Measurements from ENCODE around the gene OGDH. TPM values are rescaled to one million over a fixed set of nuclear protein-coding genes. Genes with fewer than 3 reads are reported as not detected.
A peak's percentile ranks its signal among the peaks of the same experiment; 100 is the strongest.
"Not testable (repeated sequence)": the region's sequence is repeated elsewhere in the genome, so short reads cannot be mapped to it uniquely, and the experiment has no call there.

OGDH gene
- 69.6 and 70.4 TPM in 2 replicates for total RNA-seq

DNA sequence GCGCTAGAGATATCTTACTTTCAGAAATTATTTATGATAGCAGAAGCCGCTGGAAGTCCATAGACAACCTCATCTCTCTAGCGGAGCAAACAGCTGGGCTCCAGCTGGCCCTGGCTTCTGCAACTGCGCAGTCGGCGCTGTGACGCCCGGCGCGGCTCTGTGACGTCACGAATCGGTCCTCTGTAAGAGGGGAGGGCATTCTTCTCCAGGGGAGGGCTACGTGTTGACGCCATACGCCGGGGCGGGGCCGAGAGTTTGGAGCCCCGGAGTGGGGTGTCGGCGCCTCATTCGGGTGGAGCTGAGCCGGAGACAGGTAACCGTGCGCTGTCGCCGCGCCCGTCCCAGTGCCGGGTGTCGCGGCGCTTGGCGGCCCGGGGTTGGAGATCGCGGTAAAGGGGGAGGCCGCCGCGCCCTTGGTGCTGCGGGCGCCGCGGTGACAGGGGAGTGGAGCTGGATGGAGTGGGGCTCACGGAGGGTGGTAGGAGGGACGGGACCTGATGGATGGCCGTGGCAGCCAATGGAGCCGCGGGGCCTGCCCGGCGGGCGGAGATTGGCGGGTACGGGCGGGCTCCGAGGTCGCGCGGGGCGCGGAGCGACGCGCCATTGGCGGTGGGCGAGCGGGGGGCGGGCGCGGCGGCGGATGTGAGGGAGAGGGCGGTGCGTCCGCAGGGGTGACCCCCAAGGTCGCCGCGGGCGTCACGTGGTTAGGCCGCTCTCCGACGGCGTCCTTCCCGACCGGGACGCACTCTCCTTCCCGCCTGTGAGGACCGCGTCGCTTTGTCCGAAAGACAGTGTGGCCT, at the start of gene OGDH:
OGDH (plus strand) TSS at position 287 of the 800 bp plus-strand sequence. CDS start 17,717 bp downstream, outside the sequence.
- peak; percentile 77 for DNase-seq (ENCODE audit: extremely low read depth, low read depth, low spot score)

DNA sequence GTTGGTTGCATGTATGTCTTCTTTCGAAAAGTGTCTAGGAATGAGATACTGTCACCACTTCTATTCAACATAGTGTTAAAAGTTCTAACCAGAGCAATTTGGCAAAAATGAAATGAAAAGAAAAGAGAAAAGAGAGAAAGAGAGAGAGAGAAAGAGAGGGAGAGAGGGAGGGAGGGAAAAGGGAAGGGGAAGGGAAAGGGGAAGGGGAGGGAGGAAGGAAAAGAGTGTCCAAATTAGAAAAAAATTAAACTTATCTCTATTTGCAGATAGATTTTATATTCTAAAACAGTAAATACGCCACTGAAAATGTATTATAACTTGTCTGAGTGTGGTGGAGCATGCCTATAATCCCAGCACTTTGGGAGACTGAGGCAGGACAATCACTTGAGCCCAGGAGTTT, 48.9 kb upstream of the OGDH start:
- no peak for DNase-seq (ENCODE audit: extremely low read depth, low read depth, low spot score)

GRCh38 chr7:44559485-44559884, 46.9 kb upstream of the OGDH start:
- DNase-seq (ENCODE audit: extremely low read depth, low read depth, low spot score): no peak

DNA sequence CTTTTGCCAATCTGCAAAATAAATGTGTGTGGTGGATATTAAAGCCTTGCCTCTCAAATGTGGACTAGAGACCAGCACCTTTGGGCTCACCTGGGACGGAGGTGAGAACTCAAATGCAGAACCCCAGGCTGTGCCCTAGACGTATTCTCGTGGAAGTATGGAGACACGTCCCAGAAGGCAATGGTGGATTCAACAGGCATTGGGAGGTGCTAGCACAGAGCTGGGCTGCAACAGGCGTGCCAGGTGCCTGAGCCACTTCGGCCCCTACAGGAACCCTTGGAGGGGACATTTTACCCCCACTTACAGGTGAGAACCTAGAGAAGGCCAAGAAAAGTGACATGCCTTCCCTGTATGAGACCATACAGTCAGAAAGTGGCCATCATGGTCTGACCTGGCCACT, 44.9 kb upstream of the OGDH start:
- no peak for DNase-seq (ENCODE audit: extremely low read depth, low read depth, low spot score)

DNA sequence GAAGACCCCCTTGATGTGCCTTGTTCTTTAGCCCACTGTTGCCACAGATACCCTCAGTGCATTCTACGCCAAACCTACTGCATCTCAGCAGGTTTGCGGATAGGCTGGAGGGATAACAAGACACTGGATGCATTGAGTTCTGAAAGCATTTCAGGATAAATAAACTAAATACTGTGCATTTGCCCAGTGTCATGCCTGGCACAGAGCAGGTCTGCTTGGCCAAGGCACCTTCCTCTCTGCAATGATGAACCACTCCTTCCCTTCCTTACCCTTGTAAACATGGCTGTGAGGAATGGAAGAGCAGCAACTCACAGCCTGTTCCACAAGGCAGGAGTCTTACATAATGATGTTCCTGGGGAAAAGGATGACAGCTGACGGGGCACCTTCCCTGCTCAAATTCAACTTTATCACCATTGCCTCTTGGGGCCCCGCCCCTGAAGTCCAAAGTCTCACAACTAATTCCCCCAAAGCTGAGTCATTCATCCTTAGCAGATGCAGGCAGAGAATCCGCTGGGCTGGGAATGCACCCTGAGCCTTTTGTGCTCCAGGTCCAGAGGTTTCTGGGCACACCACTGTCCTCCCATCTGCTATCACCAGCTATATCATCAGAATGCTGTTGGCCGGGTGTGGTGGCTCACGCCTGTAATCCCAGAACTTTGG, 44.3 kb upstream of the OGDH start:
- DNase-seq (ENCODE audit: extremely low read depth, low read depth, low spot score): no peak

DNA sequence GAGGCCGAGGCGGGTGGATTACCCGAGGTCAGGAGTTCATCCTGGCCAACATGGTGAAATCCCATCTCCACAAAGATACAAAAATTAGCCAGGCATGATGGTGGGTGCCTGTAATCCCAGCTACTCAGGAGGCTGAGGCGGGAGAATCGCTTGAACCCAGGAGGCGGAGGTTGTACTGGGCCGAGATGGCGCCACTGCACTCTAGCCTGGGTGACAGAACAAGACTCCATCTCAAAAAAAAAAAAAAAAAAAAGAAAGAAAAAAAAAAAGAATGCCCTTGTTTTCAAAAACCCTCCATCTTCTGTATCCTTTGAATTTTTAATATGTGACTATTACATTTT, 43.8 kb upstream of the OGDH start:
- not testable (repeated sequence) for DNase-seq (ENCODE audit: extremely low read depth, low read depth, low spot score)

DNA sequence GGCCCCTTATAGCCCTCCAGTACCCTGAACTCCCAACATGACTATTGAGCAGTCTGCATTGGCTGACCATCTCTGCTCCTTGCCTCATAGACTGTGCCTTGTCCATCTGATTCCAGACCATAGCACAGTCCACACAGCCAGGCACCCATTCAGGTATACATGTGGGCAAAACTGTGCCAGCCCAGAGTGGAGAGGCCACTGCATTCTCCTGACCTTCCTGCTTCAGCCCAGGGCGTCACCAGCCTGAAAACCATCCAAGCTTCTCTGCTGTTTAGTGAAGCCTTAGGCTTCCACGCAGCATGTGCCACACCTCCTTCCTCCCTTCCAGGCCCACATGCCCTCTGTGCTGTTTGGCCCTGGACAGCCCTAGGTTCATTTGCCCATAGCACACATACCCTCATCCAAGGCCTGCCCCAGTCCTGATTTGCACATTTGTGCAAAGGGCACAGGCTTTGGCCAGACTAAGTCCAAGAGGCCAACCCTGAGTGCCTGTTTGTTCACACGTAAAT, 43.2 kb upstream of the OGDH start:
- no peak for DNase-seq (ENCODE audit: extremely low read depth, low read depth, low spot score)

DNA sequence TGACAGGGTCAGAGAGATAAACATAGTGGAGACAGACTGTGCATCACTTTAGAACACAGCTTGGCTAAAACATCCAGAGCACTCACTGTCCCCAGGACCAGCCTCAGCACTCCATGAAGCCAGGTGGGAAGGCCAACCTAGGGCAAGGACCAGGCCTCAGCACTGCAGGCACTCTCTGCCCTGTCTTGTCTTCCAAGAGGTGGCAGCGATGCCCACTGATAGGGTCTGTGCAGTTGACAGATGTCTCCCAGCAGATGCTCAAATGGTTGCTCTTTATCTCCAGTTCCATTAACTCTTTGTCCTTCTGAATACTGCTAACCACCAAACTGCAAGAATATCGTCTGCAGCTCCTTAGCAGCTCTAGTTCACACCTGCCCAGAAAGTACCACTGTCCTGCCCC, 41.8 kb upstream of the OGDH start:
- DNase-seq (ENCODE audit: extremely low read depth, low read depth, low spot score): no peak

GRCh38 chr7:44565097-44565794, 41.2 kb upstream of the OGDH start:
- DNase-seq (ENCODE audit: extremely low read depth, low read depth, low spot score): no peak

DNA sequence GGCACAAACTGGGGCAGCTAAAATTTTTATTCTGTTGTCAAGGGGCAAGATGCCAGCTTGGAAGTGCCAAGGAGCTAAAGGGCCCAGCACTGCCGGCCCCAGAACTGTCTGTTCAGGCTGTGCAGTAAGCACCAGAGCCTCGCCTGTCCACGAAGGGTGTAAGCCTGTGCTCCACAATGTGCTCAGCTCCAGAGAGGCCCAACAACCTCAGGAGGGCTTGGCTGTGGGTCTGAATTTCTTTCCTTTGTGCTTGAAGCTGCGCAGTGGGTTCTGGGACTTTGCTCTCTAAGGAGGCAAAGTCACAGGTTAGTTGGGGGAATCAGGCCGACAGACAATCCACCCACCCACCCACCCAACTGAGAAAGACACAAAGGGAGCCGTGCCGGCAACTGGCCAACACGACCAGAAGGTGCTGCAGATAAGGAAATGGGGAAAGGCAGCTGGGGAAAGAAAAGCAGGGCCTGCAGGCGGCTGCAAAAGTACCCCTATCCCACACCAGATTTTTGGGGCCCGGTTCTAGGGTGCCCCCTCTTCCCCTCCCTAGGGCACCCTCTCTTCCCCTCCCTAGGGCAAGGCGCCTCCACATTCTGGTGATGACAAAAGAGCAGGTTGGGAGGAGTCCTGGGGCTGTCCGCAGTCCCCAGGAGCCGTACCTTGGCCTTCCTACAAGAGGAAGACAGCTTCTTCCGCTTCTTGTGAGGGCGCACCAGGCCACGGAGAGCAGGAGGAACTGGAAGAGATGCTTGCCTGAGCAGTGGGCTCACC, 40.5 kb upstream of the OGDH start:
- DNase-seq (ENCODE audit: extremely low read depth, low read depth, low spot score): no peak

GRCh38 chr7:44566680-44567079, 39.7 kb upstream of the OGDH start:
- no peak for DNase-seq (ENCODE audit: extremely low read depth, low read depth, low spot score)

DNA sequence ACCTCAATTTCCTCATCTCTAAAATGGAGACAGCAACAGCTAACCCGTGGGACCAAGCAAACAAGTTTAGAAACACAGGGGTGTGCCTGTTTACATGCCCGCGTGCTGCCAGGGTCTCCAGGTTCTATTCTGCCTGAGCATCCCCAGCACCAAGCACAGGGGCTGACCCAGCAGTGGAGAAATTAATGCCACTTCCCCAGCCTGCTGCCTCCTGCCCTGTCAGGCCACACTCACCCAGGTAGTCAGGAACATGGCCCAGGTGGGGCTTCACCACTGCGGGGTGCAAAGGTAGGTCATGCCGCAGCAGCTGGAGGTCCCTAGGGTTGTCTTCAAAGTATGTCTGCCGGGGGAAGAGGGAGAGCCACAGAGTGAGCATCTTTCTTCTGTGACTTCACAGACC, 38.5 kb upstream of the OGDH start:
- no peak for DNase-seq (ENCODE audit: extremely low read depth, low read depth, low spot score)

GRCh38 chr7:44568771-44569560, 37.5 kb upstream of the OGDH start:
- DNase-seq (ENCODE audit: extremely low read depth, low read depth, low spot score): no peak

DNA sequence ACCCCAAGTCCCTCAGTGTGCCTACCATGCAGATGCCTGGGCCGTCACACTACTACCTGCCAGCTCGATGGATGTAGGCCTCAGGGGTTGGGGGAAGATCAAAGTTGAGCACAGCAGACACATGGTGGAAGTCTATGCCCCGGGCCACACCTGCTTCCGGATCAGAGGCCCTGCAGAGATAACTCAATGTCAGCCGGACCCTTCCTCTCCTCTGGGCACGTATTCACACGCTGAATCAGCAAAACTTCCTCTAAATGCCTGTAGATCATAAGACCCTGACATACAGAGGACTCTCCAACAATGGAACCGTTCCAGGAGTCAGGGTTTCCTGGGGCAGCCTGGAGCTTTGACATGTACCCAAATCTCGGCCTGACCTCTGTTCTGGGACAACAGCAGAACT, 36.5 kb upstream of the OGDH start:
- DNase-seq (ENCODE audit: extremely low read depth, low read depth, low spot score): no peak

GRCh38 chr7:44572771-44573170, 33.7 kb upstream of the OGDH start:
- no peak for DNase-seq (ENCODE audit: extremely low read depth, low read depth, low spot score)

DNA sequence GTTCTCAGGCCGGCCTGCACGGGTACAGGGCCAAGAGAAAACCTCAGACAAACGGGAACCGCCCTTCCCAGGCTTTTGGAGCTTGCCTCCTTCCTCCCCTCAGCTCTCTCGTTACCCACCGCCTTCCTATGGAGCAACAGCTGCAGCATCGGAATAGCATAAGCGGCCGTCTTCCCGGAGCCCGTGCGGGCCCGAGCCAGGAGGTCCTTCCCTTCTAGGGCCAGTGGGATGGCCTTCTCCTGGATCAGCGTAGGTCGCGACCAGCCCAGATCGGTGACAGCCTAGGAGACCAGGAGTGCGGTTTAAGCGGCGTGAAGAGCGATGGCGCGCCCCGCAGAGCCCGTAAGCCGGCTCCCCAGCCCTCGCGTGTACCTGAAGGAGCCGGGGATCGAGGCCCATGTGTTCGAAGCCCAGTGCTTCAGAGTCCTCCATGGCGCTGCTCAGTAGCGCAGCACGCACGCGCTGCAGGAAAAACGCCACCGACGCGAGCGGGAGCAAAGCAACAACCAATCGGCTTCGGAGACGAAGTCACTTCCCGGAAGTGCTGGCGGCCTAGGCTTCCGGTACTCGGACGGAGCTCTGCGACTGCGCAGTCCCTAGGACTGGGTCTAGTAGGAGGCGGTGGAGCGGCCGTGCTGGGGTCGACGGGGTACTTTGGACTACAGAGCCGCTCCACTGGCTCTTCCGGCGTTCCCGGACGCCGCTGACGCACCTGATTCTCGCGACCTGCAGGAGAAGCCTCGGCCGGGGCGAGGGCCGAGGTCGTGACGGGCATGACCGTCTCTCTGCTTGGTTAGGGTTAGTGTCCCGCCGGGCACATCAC, 32.8 kb upstream of the OGDH start, which contains the start of gene DDX56:
DDX56 (minus strand) TSS at position 445 of the 823 bp plus-strand sequence; CDS start at position 432, 13 bp downstream.
- DNase-seq (ENCODE audit: extremely low read depth, low read depth, low spot score): peak; percentile 65

- no peak for DNase-seq (ENCODE audit: extremely low read depth, low read depth, low spot score)
These were observed 32.0 kb upstream of the OGDH start for GRCh38 chr7:44574287-44574872.

GRCh38 chr7:44575054-44575453, 31.4 kb upstream of the OGDH start:
- no peak for DNase-seq (ENCODE audit: extremely low read depth, low read depth, low spot score)

- DNase-seq (ENCODE audit: extremely low read depth, low read depth, low spot score): no peak
These were observed 30.2 kb upstream of the OGDH start for GRCh38 chr7:44576228-44576627.

All from glomerular endothelial cell (primary cell).